NCI-H510A treated with DMSO at 0.1 percent for 48 hours (cell line): ENCODE results near the gene PRIMA1.
A peak's percentile ranks its signal among the peaks of the same experiment; 100 is the strongest.

Source experiments
- DNase-seq: peaks from one replicate; lab custom pipeline; 2025; lab: John Stamatoyannopoulos, UW

The PRIMA1 gene

GRCh38 chr14:93794756-93795155, 6.5 kb upstream of the PRIMA1 start:
- no peak for DNase-seq

- DNase-seq, result no peak
Measured at GRCh38 chr14:93793555-93794324, 5.5 kb upstream of the PRIMA1 start.

- DNase-seq, result no peak
Measured at GRCh38 chr14:93792391-93792790, 4.1 kb upstream of the PRIMA1 start.

GRCh38 chr14:93790966-93791365, 2.7 kb upstream of the PRIMA1 start:
- DNase-seq, result no peak

- DNase-seq, result peak; percentile 32
Measured at GRCh38 chr14:93789228-93790130, 1.2 kb upstream of the PRIMA1 start.

- peak; percentile 37 for DNase-seq
Measured at GRCh38 chr14:93788543-93789227, 400 bp upstream of the PRIMA1 start.

- no peak for DNase-seq
Measured at GRCh38 chr14:93787465-93788292, 606 bp downstream of the PRIMA1 start.

GRCh38 chr14:93785423-93785822, 2.9 kb downstream of the PRIMA1 start:
- no peak for DNase-seq

GRCh38 chr14:93784878-93785277, 3.4 kb downstream of the PRIMA1 start:
- no peak for DNase-seq

GRCh38 chr14:93780813-93781400, 7.4 kb downstream of the PRIMA1 start:
- DNase-seq, result no peak

GRCh38 chr14:93778856-93779629, 9.2 kb downstream of the PRIMA1 start:
- no peak for DNase-seq

- DNase-seq, result no peak
Measured at GRCh38 chr14:93778453-93778852, 9.8 kb downstream of the PRIMA1 start.

GRCh38 chr14:93775744-93776143, 12.5 kb downstream of the PRIMA1 start:
- DNase-seq, result no peak

- DNase-seq, result no peak
Measured at GRCh38 chr14:93775158-93775557, 13.1 kb downstream of the PRIMA1 start.

- no peak for DNase-seq
Measured at GRCh38 chr14:93772263-93772662, 16.0 kb downstream of the PRIMA1 start.

GRCh38 chr14:93765970-93766369, 22.3 kb downstream of the PRIMA1 start:
- DNase-seq, result no peak

GRCh38 chr14:93765155-93765554, 23.1 kb downstream of the PRIMA1 start:
- peak; percentile 75 for DNase-seq

GRCh38 chr14:93764211-93764659, 24.1 kb downstream of the PRIMA1 start:
- peak; percentile 32 for DNase-seq

GRCh38 chr14:93759719-93760307, 28.5 kb downstream of the PRIMA1 start:
- peak; percentile 26 for DNase-seq

- no peak for DNase-seq
Measured at GRCh38 chr14:93757206-93757605, 31.1 kb downstream of the PRIMA1 start.
